DND-41 (cell line): Measurements from ENCODE around the gene SLC2A4RG.

ENCODE experiments used
- EZH2 ChIP-seq: IDR thresholded peaks from 3 replicates; pipeline ENCODE4 v1.6.1; 2012; ENCODE audit warnings: borderline replicate concordance, low read depth, mild to moderate bottlenecking, moderate library complexity, low read length, inconsistent platforms; ENCODE audit not compliant: severe bottlenecking
- TF ChIP-seq, protein P1 (sequence below): IDR thresholded peaks from 2 replicates; pipeline ENCODE4 v1.5.1; 2012; ENCODE audit warnings: borderline replicate concordance, low read length, moderate library complexity, mild to moderate bottlenecking; ENCODE audit not compliant: poor library complexity, severe bottlenecking; ENCODE audit errors: extremely low read depth

DNA sequence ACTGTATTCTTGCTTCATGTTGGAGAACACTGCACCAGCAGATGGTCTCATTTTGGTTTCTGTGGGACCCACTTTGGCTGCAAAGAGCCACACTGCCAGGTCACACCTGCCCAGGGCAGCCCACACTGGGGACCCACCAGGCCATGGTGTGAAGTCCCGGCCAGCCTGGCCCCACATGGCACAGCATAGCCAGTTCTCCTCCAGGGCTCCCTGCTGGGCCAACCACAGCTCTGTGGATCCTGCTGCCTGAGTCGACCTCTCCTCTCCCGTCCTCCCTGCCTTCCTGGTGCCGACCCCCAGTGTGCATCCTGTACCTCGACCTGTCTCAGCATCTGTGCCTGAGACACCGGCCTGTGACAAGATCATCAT, 34.8 kb upstream of the SLC2A4RG start:
- TF ChIP-seq, protein P1, sequence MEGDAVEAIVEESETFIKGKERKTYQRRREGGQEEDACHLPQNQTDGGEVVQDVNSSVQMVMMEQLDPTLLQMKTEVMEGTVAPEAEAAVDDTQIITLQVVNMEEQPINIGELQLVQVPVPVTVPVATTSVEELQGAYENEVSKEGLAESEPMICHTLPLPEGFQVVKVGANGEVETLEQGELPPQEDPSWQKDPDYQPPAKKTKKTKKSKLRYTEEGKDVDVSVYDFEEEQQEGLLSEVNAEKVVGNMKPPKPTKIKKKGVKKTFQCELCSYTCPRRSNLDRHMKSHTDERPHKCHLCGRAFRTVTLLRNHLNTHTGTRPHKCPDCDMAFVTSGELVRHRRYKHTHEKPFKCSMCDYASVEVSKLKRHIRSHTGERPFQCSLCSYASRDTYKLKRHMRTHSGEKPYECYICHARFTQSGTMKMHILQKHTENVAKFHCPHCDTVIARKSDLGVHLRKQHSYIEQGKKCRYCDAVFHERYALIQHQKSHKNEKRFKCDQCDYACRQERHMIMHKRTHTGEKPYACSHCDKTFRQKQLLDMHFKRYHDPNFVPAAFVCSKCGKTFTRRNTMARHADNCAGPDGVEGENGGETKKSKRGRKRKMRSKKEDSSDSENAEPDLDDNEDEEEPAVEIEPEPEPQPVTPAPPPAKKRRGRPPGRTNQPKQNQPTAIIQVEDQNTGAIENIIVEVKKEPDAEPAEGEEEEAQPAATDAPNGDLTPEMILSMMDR = no peak
- TF ChIP-seq EZH2 = no peak
